Lower leg skin (tissue), 4 donors: Measurements from ENCODE around the gene CCDC146. TPM values are rescaled to one million over a fixed set of nuclear protein-coding genes. Genes with fewer than 3 reads are reported as not detected.
"Not testable (repeated sequence)": the region's sequence is repeated elsewhere in the genome, so short reads cannot be mapped to it uniquely, and the experiment has no call there.

Experiments used
- DNase-seq, 2 donors: peaks; one replicate each; pipeline ENCODE4 v3.0.0-alpha.2; 2019; ENCODE audit warnings: low spot score in 2 of 2
- H3K4me3 ChIP-seq: fragments of 200-600 bp; sonication (generic); 2 replicates; pipeline ENCODE4 v1.5.1; 2017; ENCODE audit warnings: mild to moderate bottlenecking, low read depth; ENCODE audit not compliant: poor library complexity, severe bottlenecking
- CTCF ChIP-seq, 3 donors: fragments of 450-650 bp; IDR thresholded peaks; one replicate each; pipeline ENCODE4 v1.5.1; 2016; ENCODE audit warnings: antibody characterized with exemption in 3 of 3, mild to moderate bottlenecking in 3 of 3, moderate library complexity in 2 of 3
- POLR2A ChIP-seq, 2 donors: fragments of 450-650 bp; IDR thresholded peaks; one replicate each; pipeline ENCODE4 v1.6.1; 2016 to 2017; ENCODE audit warnings: antibody characterized with exemption in 2 of 2, mild to moderate bottlenecking in 1 of 2, moderate library complexity in 1 of 2
- WGBS, 2 donors: methylation state at CpG; one replicate each; pipeline ENCODE4 v1.1.5; 2018; 5-methylcytosine and 5-hydroxymethylcytosine counted together
- intact Hi-C: fragments of 100-400 bp; cut with DNase I; formaldehyde crosslinking; loops from one replicate; pipeline ENCODE4 v1.15.0; 2023; ENCODE audit warnings: low total_unique reads
- total RNA-seq, 4 donors: library from RNA; depleted of rRNA; stranded (reverse); fragments of >200 nt; gene quantifications; one replicate each; pipeline ENCODE4 v1.1.0, GENCODE V29; 2016

Gene CCDC146
- total RNA-seq, 4 donors from 2014 or later, result 15.4 to 27.8 (median 20.7) TPM

- DNase-seq, H3K4me3 ChIP-seq, intact Hi-C loops: not testable (repeated sequence)
- 7 to 9% methylated on average over 1 of the region's 1 CpG for WGBS, 2 donors
Measured at GRCh38 chr7:77125486-77125885, 3.1 kb downstream of the CCDC146 start.

DNA sequence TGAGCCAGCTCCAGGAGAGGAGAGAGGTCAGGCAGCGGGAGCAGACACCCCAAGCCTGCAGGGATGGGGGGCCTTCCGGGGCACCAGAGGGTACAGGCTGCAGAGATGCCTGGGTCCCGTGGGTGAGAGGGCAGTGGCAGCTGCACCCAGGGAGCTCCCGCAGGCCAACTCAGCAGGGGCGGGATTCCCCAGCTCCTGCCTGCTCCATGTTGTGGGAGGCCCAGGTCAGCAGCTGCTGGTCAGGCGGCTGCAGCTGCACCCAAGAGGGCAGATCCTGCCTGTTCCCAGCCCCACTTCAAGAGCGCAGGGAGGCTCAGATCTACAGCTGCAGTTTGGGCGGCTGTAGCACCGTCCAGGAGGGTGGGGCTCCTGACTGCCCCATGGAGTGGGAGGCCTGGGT, 4.6 kb downstream of the CCDC146 start:
- H3K4me3 ChIP-seq, intact Hi-C loops, DNase-seq: not testable (repeated sequence)
- WGBS, 2 donors, result 73 to 82% methylated on average over 6 of the region's 9 CpGs

GRCh38 chr7:77128582-77129410, 6.4 kb downstream of the CCDC146 start:
- H3K4me3 ChIP-seq, DNase-seq, intact Hi-C loops: not testable (repeated sequence)
- 39 to 42% methylated on average over 5 to 7 of the region's 7 CpGs for WGBS, 2 donors

- 92 to 100% methylated on average over 2 to 3 of the region's 3 CpGs for WGBS, 2 donors
- H3K4me3 ChIP-seq, intact Hi-C loops, DNase-seq: not testable (repeated sequence)
Measured at GRCh38 chr7:77131781-77132180, 9.4 kb downstream of the CCDC146 start.

- intact Hi-C loops, H3K4me3 ChIP-seq, DNase-seq: not testable (repeated sequence)
- 90 to 92% methylated on average over 2 of the region's 2 CpGs for WGBS, 2 donors
Measured at GRCh38 chr7:77138668-77139067, 16.3 kb downstream of the CCDC146 start.

DNA sequence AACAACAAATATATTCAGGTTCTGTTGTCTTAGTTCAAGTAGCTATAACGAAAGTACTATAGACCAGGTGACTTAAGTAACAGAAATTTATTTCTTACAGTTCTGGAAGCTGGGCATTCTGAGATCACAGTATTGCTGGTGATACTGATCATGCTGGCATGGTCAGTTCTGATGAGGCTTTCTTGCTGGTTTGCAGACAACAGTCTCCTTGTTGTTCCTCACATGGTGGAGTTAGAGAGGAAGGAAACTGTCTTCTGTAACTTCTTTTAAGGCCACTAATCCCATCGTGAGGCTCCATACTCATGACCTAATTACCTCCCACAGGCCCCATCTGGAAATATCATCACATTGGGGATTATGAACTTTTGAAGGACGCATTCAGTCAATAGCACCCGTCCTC, 17.9 kb downstream of the CCDC146 start:
- H3K4me3 ChIP-seq, DNase-seq: not testable (repeated sequence)
- WGBS, 2 donors, result 70 to 78% methylated on average over 4 of the region's 4 CpGs
- intact Hi-C loops, result loop anchor here (10.0 kb wide), 1 partner anchor 805 kb away; no protein-coding TSS in a partner anchor

GRCh38 chr7:77152232-77152631, 29.8 kb downstream of the CCDC146 start:
- DNase-seq, intact Hi-C loops, H3K4me3 ChIP-seq: not testable (repeated sequence)

DNA sequence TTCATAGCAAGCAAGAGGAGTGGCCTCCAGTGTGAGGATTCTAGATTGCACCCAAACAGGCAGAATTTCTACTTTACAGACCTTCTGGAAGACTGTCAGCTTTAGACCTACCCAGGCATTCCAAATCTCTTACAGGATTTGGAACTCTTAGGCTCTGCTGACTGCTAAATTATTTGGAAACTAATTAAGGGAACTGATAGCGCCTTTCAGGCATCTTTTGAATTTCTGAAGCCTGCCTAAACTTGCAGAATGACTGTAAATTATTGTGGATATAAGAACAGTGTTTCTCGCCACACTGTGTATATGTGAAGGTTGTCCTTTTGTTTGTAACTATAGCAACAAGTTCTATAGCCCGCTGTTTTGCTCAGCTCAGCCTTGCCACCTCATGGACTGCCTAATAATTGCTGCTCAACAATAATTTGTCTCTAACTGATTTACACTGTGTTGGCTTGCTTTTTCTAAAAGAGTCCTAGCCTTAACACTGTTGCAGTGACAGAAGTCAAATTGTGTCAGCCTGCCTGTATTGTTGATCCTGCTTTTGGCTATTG, 32.6 kb downstream of the CCDC146 start:
- not testable (repeated sequence) for DNase-seq

DNA sequence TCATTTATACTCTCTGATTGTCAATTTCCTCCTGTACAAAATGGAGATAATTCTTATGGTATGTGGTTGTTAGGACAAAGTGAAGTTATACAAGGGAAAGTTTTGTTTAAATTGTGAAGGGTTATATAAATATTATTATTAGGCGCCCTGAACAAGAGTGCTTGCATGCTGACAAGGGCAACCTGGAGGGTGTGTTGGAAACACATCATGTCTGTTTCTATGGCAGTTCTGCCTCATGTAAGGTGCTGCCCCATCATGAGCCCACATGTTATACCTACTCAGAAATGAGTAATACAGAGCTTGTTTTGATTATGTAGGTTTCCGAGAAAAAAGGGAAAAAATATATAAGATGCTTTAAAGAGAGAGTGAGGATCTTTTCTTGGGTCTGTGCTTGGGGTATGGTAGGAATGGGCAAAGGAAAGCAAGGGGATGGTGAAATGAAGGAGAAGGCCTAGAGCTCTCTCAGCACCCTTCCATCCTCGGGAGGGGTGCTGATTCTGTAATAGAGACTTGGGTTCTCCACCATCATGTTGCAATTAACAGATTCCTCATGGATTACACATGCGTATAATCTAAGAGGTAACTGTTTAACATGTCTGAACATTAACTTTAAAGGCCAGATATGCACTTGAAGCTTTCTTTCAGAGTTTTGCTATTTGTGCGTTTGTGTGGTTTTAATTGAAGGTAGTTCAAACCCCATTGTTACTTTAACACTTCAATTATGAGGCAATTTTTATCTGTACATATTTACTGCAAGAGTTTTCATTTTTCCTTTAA, 33.4 kb downstream of the CCDC146 start:
- DNase-seq, H3K4me3 ChIP-seq, intact Hi-C loops: not testable (repeated sequence)
- WGBS, 2 donors, result 48 to 61% methylated on average over 4 to 5 of the region's 5 CpGs

More for the DNA sequence above, 32.6 kb downstream of the CCDC146 start:
- H3K4me3 ChIP-seq, intact Hi-C loops: not testable (repeated sequence)
- WGBS, 2 donors, result 21 to 45% methylated on average over 3 of the region's 3 CpGs

DNA sequence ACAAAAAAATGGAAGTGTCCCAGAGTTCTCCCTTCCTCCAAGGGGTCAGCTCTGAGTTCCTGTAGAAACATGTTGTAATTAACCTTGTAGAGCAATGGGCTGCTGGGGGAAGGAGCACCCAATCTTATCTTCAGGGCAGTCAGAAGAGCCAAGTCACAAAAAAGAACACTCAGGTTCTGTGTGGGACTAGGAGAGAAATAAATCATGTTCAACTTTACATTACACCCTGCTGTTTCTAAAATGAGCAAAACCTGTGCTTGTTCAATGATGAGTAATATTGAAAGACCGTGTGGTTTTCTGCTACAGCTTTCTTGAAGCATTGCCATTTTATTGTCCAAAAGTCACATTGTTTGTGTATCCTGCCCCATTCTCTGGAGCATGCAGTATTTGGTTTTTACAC, 34.6 kb downstream of the CCDC146 start:
- no CpG with 5 or more reads among the region's 1 CpG for WGBS, 2 donors

GRCh38 chr7:77157446-77157845, 35.0 kb downstream of the CCDC146 start:
- TF ChIP-seq POLR2A (IDR thresholded peaks at IDR 0.05) (no peak), CTCF (IDR thresholded peaks at IDR 0.05) (no peak)
- 17 to 26% methylated on average over 1 of the region's 1 CpG for WGBS, 2 donors
- no peak for DNase-seq
- intact Hi-C loops, result no loop called here
- no peak overlapping the region for H3K4me3 ChIP-seq

More for the DNA sequence above, 34.6 kb downstream of the CCDC146 start:
- intact Hi-C loops, DNase-seq, H3K4me3 ChIP-seq: not testable (repeated sequence)

DNA sequence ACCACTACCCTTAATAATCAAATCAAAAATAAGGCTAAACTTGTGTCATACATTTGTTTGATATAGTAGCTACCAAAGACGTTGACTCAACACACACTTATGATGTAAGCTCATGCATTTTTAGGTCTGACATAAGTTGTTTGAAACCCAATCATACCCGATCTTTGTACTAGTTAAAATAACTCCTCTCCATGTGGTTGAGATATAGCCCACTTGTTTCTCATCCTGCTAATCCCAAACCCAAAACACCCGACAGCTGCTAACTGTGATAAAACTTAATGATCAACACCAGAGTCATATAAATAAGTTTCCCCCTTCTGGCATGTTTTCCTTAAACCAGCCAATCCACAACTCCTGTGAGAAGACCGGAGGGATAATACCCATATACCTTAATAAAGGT, 48.7 kb downstream of the CCDC146 start:
- DNase-seq, intact Hi-C loops, H3K4me3 ChIP-seq: not testable (repeated sequence)
- 87 to 91% methylated on average over 4 of the region's 4 CpGs for WGBS, 2 donors

DNA sequence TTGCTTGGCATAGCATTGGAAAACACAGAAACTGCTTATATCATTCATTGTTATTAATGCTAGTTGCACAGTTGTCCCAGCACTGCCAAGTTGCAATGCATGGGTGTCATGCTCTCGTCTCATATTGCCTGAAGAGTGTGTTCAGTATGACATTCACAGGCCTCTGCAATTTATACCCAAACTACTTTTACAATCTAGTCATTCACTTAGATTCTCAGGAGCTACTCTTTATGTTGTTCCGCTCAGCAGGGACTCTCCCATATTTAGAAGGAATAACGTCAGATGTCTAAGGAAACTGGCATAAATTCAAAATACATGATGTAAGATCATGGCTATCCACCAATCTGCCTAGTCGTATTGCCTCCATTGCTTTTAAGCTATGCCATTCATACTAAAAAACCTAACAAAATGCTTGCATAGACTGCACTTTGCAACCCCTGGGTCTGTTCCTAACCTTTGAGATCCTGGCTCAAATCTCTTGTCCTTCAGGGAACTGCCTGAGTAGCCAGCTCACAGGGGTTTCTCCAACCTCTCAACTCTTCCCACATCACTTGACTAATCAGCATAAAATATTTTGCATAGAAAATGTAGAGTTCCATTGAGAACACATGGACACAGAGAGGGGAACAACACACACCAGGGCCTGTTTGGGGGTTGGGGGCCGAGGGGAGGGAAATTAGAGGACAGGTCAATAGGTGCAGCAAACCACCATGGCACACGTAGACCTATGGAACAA, 50.2 kb downstream of the CCDC146 start:
- 82 to 85% methylated on average over 6 of the region's 6 CpGs for WGBS, 2 donors
- H3K4me3 ChIP-seq, intact Hi-C loops, DNase-seq: not testable (repeated sequence)
